GM12865 (cell line): ENCODE measurements around the gene FRMD3.

Experiments
- DNase-seq: peaks from one replicate; pipeline ENCODE4 v3.0.0; 2010; ENCODE audit warnings: low read depth
- H3K4me3 ChIP-seq: 2 replicates; pipeline ENCODE4 v1.5.1; 2011; ENCODE audit warnings: mild to moderate bottlenecking, low read depth, low read length, control low read depth
- TF ChIP-seq, protein P1 (sequence below): IDR thresholded peaks from 2 replicates; pipeline ENCODE4 v1.5.1; 2011; ENCODE audit warnings: low read length, control low read depth, low read depth, inconsistent platforms; ENCODE audit not compliant: insufficient read depth; ENCODE audit errors: missing control alignments

The FRMD3 gene

DNA sequence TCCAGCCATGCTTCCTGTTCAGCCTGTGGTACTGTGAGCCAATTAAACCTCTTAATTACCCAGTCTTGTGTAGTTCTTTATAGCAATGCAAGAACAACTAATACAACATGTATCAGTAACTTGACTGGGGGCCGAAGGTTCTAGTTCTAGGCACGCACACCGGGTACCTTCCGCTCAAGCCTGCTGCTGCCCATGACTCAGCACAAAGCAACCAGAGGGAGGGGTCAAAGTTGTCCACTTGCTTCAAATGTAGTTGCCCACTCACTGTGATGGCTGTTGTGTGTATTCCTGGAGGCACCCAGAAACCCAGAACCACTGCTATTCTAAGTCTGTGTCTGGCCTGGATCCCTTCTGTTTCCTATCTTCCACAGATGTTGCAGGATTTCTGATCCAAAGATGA, 222.6 kb downstream of the FRMD3 start:
- TF ChIP-seq, protein P1, sequence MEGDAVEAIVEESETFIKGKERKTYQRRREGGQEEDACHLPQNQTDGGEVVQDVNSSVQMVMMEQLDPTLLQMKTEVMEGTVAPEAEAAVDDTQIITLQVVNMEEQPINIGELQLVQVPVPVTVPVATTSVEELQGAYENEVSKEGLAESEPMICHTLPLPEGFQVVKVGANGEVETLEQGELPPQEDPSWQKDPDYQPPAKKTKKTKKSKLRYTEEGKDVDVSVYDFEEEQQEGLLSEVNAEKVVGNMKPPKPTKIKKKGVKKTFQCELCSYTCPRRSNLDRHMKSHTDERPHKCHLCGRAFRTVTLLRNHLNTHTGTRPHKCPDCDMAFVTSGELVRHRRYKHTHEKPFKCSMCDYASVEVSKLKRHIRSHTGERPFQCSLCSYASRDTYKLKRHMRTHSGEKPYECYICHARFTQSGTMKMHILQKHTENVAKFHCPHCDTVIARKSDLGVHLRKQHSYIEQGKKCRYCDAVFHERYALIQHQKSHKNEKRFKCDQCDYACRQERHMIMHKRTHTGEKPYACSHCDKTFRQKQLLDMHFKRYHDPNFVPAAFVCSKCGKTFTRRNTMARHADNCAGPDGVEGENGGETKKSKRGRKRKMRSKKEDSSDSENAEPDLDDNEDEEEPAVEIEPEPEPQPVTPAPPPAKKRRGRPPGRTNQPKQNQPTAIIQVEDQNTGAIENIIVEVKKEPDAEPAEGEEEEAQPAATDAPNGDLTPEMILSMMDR: no peak
- H3K4me3 ChIP-seq: no peak overlapping the region
- no peak for DNase-seq

DNA sequence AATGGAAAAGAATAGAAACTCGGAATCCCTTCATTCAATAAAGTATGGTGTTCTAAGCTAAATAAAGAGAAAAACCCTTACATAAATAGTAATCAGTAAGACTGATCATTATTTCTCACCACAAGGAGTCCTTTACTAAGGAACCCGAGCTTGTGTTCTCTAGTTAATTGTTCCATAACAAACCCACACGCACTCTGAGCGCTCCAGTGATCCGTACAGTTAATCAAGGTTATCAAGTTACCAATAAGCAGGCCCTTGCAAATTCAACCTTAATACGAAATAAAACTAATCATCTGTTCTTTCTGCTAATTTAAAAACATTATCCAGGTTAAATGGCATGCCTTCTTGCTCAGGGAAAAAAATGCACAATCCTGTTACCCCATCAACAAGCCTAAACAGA, 224.4 kb downstream of the FRMD3 start:
- DNase-seq: no peak
- TF ChIP-seq, protein P1: no peak
- H3K4me3 ChIP-seq: no peak overlapping the region

DNA sequence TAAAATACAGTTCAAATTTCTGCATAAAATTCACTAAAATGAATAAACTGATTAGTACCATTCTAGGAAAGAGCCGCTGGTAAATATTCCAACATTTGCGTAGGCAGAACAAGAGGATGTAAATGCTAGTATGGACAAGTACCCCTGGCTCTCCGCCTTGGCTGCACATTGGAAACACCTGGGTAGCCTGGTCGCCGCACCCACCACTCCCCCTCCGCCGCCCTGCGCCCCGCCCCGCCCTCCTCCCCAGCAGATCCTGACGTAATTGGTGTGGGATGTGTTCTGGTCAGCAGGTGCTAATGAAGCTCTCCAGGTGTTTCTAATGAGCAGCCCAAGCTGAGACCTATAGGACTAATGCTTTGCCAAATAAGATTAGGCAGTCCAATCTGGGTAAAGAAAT, 225.7 kb downstream of the FRMD3 start:
- TF ChIP-seq, protein P1: no peak
- no peak for DNase-seq

DNA sequence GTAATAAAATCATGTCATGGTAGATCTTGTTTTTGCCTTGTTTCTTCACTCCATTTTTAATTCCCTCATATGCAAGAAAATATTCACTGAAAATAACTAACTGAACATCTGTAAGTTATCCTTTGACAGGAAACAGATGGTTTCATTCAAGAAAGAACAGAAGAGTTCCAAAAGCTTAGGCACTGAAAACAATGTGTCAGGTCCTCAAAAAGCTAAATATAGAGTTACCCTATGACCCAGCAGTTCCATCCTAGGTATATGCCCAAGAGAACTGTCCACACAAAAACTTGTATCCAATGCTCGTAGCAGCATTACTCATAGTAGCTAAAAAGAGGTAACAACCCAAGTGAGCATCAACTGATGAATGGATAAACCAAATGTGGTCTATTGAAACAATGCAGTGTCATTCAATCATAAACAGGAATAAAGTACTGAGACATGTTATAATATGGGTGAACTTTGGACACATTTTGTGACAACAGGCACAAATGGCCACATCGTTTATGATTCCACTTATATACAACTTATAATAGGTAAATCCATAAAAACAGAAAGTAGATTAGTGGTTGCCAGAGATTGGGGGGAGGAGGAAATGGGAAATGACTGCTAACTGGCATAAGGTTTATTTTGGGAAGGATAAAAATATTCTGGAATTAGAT, 231.0 kb downstream of the FRMD3 start:
- no peak for DNase-seq
- TF ChIP-seq, protein P1: no peak
- H3K4me3 ChIP-seq: no peak overlapping the region

More for the DNA sequence above, 225.7 kb downstream of the FRMD3 start:
- no peak overlapping the region for H3K4me3 ChIP-seq

DNA sequence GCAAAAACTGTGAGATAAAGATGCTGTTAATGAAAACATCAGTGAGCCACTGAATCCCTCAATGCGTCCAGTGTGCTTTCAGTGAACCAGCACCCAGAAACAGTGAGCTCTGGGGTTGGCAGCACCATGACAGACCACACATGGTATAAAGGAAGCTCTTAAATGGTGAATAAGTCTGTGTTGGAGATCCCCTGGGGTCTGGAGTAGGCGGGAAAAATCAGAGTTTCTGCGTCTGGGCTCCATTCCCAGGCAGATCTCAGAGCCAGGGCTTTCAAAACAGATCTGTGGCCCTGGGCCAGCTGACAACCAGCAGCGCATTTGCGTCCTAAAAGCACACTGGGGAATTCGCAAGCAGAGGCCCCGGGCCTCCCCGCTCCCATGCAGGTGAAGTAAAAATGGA, 233.5 kb downstream of the FRMD3 start:
- DNase-seq: no peak
- TF ChIP-seq, protein P1: no peak
- H3K4me3 ChIP-seq: no peak overlapping the region

DNA sequence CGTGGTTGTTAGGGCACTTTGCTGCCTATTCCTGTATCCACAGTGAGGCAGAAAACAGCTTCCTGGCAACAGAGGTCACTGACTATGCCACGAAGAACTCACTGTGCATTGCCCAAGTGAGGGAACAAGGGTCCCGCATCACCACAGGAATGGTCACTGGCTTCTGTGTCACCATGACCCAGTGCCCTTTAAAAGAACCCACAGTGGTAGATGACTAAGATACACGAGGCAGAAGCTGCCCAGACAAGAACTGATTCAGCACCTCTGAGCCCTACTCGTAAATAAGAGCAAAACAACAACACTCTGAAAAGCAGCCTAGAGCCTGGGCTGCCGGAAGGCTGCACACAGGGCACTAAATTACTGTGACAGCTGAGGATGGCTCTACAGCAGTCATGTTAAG, 238.6 kb downstream of the FRMD3 start:
- H3K4me3 ChIP-seq: no peak overlapping the region
- DNase-seq: no peak
- TF ChIP-seq, protein P1: no peak

DNA sequence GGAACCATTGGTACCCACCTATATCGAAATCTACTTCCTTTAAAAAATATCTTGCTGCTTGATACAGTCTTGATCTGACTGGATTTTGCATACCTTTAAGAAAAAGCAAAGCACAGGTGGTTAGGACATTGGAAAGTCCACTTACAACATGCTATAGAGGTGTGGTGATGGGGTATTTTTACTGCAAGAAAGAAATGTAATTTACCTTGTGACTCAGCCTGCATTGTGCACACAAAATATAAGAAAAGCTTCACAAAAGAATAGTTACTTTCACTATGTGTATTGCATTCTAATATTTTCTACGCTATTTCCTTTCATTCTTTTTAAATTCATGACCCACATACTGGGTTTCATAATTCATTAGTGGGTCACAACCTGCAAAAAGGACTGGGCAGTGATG, 239.1 kb downstream of the FRMD3 start:
- no peak overlapping the region for H3K4me3 ChIP-seq
- TF ChIP-seq, protein P1: no peak
- DNase-seq: no peak
